ENCODE results near the gene CTNNA1. TPM values are rescaled to one million over a fixed set of nuclear protein-coding genes. Genes with fewer than 3 reads are reported as not detected.

The CTNNA1 gene
- total and polyA plus RNA-seq, 2 of the 8 experiments (the other 6 are each of a cell fraction or from before 2014, with no cell fraction given) = 115 to 349 TPM

DNA sequence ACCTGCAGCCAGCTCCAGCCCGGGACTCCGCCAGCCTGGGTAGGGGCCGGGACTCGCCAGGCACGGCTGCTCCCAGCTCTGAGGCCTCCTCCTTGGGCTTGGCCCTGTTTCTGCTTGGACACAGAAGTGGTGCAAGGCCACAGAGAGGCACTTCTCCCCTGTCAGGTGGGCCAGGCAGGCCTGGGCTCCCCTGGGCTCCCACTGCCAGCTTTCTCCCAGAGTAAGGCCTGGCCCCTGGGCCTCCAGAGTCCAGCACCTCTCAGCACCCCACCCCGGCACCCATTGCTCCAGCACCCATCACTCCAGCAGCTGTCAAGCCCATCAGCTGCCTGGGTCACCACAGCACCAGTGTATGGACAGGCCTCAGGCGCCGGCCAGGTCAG is 193.0 kb downstream of the CTNNA1 start:
- Histone ChIP-seq H2BK12ac (ENCODE audit: low read depth, low read length) (0 out of 2 replicates have a peak overlapping the region, but pooled peaks have one; percentile 39), H3K79me2 (ENCODE audit: control insufficient read depth in 1 of 2, insufficient read depth in 2 of 2, low read length in 2 of 2) (no peaks in the 10 kb centered on the region), H3K27me3 (replicated peaks in 1 of 4; ENCODE audit: control insufficient read depth in 3 of 4, extremely low read depth in 1 of 4, insufficient read depth in 3 of 4, low read length in 3 of 4) (no peaks in the 10 kb centered on the region), H3K36me3 (ENCODE audit: control insufficient read depth in 2 of 4, insufficient read depth in 4 of 4, low read length in 3 of 4) (no peaks in the 10 kb centered on the region), H2BK120ac (replicated peaks; ENCODE audit: low read depth, low read length) (no peak overlapping the region), H3K23ac (ENCODE audit: insufficient read length) (no peak overlapping the region), H2BK5ac (ENCODE audit: low read depth, low read length) (no peak overlapping the region), H3K9me3 (ENCODE audit: insufficient read depth in 2 of 2, low read depth in 1 of 2, low read length in 1 of 2) (no peaks in the 10 kb centered on the region), H2BK20ac (ENCODE audit: low read length) (no peak overlapping the region), H2BK15ac (ENCODE audit: low read length) (no peak overlapping the region), H3K9ac (replicated peaks in 1 of 4; ENCODE audit: extremely low read depth in 1 of 4, low read depth in 3 of 4, low read length in 3 of 4) (no peak overlapping the region), H3K4me1 (replicated peaks in 1 of 4; ENCODE audit: control insufficient read depth in 3 of 4, insufficient read depth in 4 of 4, low read length in 3 of 4) (peaks cover 0 to 24% (median 11%) of the 10 kb centered on the region in 4 experiments; a peak in 6 of 7 replicates), H4K5ac (ENCODE audit: insufficient read length, low read depth, low read length) (no peak overlapping the region), H4K20me1 (replicated peaks in 1 of 2; ENCODE audit: control insufficient read depth in 1 of 2, insufficient read depth in 2 of 2, low read length in 2 of 2) (peaks cover 0 to 3% of the 10 kb centered on the region in 2 experiments), H2AK5ac (ENCODE audit: low read depth, low read length) (no peak overlapping the region), H4K91ac (replicated peaks; ENCODE audit: insufficient read length, low read length) (no peak overlapping the region), H3K18ac (ENCODE audit: extremely low read depth, low read length) (peak overlapping the region; percentile 1; the same call in 1 of the 2 replicates), H4K8ac (ENCODE audit: extremely low read depth, insufficient read depth, low read length) (no peak overlapping the region; the same call in 1 of the 2 replicates), H3K4me3 (ENCODE audit: extremely low read depth in 1 of 4, insufficient read depth in 2 of 4, low read depth in 3 of 4, low read length in 4 of 4) (no peak overlapping the region), H3K79me1 (ENCODE audit: low read depth, low read length) (no peaks in the 10 kb centered on the region), H3K4ac (replicated peaks; ENCODE audit: insufficient read length, low read depth, low read length) (no peak overlapping the region), H3K27ac (ENCODE audit: low read depth, low read length) (no peak overlapping the region), H3K4me2 (ENCODE audit: insufficient read depth in 1 of 2, low read depth in 2 of 2, low read length in 2 of 2) (no peak overlapping the region), H3K14ac (ENCODE audit: insufficient read length) (no peak overlapping the region), H3K56ac (replicated peaks; ENCODE audit: insufficient read length, low read depth, low read length) (no peak overlapping the region), H2AFZ (ENCODE audit: low read length) (no peak overlapping the region), H3K23me2 (ENCODE audit: low read depth, low read length) (no peaks in the 10 kb centered on the region)
- DNase-seq (ENCODE audit: low read depth in 1 of 2, low spot score in 2 of 2) (no peak), FAIRE-seq (no peak)
- 82% methylated on average over 8 of the region's 8 CpGs; no CpG with 5 or more reads in 1 of the 2 experiments for WGBS, 2 experiments (ENCODE audit: extremely low coverage in 1 of 2, insufficient coverage in 1 of 2, insufficient read length in 1 of 2, insufficient replicate concordance in 2 of 2, low coverage in 1 of 2, low lambda C conversion rate in 2 of 2, missing lambda C conversion rate in 1 of 2)
- ChIA-PET POLR2A (ENCODE audit: partially characterized antibody) (interaction anchor here (1.0 to 1.6 kb wide), 4 partner anchors 10 to 370 kb away, joined by 3 to 4 read pairs (median 3); partner anchors contain the start of gene MATR3), CTCF (ENCODE audit: partially characterized antibody) (interaction anchor here (0.6 to 3.1 kb wide), 16 partner anchors 10 to 305 kb away, joined by 3 to 19 read pairs (median 3); no protein-coding TSS in a partner anchor)
- TF ChIP-seq ZNF274 (IDR thresholded peaks at IDR 0.05; ENCODE audit: borderline replicate concordance, extremely low read depth, low read length) (no peak), GTF2F1 (IDR thresholded peaks at IDR 0.05; ENCODE audit: borderline replicate concordance, low read depth, low read length) (no peak), RXRA (IDR thresholded peaks at IDR 0.05; ENCODE audit: insufficient read depth, low read depth, low read length) (no peak), CREB1 (IDR thresholded peaks at IDR 0.05) (no peak), RAD21 (IDR thresholded peaks at IDR 0.05 in 1 of 2, conservative IDR thresholded peaks at IDR 0.05 in 1 of 2; ENCODE audit: low read depth in 2 of 2, low read length in 2 of 2) (no peak), EP300 (IDR thresholded peaks at IDR 0.05; ENCODE audit: borderline replicate concordance in 1 of 2, low read depth in 2 of 2, low read length in 2 of 2) (no peak), KDM5A (IDR thresholded peaks at IDR 0.05; ENCODE audit: low read length) (no peak), PHF8 (conservative IDR thresholded peaks at IDR 0.05; ENCODE audit: low read depth, low read length) (no peak), SP1 (IDR thresholded peaks at IDR 0.05; ENCODE audit: low read depth, low read length) (no peak), KDM1A (IDR thresholded peaks at IDR 0.05; ENCODE audit: borderline replicate concordance, low read length) (no peak), SIX5 (IDR thresholded peaks at IDR 0.05; ENCODE audit: low read depth, low read length) (no peak), RFX5 (IDR thresholded peaks at IDR 0.05; ENCODE audit: borderline replicate concordance, low read depth, low read length) (no peak)
- TF ChIP-seq, protein P1, sequence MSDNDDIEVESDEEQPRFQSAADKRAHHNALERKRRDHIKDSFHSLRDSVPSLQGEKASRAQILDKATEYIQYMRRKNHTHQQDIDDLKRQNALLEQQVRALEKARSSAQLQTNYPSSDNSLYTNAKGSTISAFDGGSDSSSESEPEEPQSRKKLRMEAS (IDR thresholded peaks at IDR 0.05) = no peak
